Left renal cortex interstitium (tissue), 4 donors: Measurements from ENCODE around the gene HES2. TPM values are rescaled to one million over a fixed set of nuclear protein-coding genes. Genes with fewer than 3 reads are reported as not detected.
"Not testable (repeated sequence)": the region's sequence is repeated elsewhere in the genome, so short reads cannot be mapped to it uniquely, and the experiment has no call there.

Experiments used
- DNase-seq, 4 donors: peaks; one replicate each; pipeline ENCODE4 v3.0.0-alpha.2; 2013; ENCODE audit warnings: low read depth in 4 of 4, low spot score in 2 of 4, missing footprints in 1 of 4
- polyA plus RNA-seq, 4 donors: library from polyadenylated mRNA; unstranded; fragments of 120-200 nt; gene quantifications; one replicate each; pipeline ENCODE4 v1.2.1, GENCODE V29; 2013; ENCODE audit not compliant: insufficient read length in 4 of 4

The HES2 gene
- polyA plus RNA-seq, 4 donors, result 0.23 to 0.84 (median 0.39) TPM

- not testable (repeated sequence) for DNase-seq
Observed at GRCh38 chr1:6437012-6437700, 17.4 kb upstream of the HES2 start.

GRCh38 chr1:6436277-6436676, 16.6 kb upstream of the HES2 start:
- DNase-seq, result not testable (repeated sequence)

- no peak for DNase-seq
Observed at GRCh38 chr1:6435547-6435946, 15.8 kb upstream of the HES2 start.

- no peak for DNase-seq
Observed at GRCh38 chr1:6435129-6435528, 15.4 kb upstream of the HES2 start.

DNA sequence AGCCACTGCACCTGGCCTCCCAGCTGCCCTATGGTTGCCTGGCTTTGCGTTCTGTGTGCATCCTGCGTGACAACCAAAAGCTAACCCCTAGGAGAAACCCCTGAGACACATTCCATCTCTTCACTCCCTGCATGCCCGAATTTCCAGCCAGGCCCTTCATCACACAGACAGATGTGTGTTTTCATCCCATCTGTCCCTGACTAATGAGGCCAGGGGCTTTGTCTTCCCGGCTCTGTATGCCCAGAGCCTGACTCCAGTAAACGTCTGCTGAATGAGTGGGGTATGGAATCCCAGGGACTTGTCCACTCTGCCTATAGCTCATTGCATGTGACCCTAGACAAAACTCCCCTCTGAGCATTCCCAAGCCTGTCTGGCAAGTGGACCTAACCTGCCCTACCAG, 14.5 kb upstream of the HES2 start:
- DNase-seq, result no peak

DNA sequence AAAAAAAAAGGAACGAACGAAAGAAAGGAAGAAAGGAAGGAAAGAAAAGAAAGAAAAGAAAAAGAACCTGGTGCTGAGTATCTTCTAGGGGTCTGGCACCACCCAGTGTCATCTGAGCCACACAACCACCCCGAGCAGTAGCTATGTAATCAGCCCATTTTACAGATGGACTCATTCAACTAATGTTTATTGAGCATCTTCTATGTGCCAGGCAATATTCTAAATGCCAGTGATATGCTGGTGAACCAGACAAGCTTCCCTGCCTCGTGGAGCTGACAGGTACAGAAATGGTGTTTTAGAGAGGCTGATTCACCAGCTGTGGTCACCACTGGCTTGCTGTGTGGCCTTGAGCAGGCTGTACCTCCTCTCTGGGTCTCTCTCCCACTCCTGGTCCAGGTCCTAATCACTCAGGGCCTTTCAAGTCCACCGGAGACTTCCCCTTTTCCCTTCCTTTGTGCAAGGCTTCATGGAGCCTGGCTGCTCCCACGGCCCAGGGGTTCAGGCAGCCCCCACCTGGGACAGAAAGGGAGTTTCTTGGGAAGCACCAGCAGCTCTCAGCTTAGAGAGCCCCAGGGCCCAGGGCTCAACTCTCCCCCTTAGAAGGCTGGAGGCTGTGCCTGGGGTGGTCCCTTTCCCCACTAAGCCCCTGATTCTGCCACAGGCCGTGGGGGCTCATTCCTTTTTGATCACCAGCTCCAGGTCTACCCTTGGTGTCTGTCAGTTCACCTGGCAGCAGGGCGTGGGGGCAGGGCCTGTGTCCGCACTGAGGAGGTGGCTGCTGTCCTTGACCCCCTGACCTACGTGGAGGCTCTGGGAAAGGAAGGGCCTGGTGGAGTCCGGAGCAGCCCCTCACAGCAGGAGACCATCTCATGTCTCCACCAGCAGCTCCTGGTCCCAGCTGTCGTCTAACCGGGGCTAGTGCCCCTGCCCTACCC, 12.2 kb upstream of the HES2 start:
- not testable (repeated sequence) for DNase-seq

- not testable (repeated sequence) for DNase-seq
Observed at GRCh38 chr1:6429660-6430411, 10.1 kb upstream of the HES2 start.

DNA sequence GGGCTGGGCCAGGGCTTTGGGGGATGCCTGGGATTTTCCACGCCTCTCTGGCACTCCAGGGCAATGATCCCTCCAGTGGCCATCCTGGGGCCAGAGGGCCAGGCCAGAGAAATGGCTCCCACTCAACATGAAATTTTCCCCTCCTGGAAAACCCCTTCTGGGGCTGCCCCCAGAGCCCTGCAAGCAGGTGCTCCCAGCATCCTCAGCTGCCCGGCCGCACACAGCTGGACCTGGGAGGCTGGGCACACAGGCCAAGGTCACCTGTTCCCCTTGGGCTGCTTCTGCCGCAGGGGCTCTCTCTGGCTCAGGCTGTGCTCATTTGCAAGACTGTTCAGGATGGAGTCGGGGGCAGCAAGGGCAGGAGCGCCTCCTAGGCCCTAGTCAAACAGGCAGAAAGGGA, 8.7 kb upstream of the HES2 start:
- DNase-seq, result not testable (repeated sequence)

GRCh38 chr1:6427441-6428390, 8.0 kb upstream of the HES2 start:
- DNase-seq, result no peak

DNA sequence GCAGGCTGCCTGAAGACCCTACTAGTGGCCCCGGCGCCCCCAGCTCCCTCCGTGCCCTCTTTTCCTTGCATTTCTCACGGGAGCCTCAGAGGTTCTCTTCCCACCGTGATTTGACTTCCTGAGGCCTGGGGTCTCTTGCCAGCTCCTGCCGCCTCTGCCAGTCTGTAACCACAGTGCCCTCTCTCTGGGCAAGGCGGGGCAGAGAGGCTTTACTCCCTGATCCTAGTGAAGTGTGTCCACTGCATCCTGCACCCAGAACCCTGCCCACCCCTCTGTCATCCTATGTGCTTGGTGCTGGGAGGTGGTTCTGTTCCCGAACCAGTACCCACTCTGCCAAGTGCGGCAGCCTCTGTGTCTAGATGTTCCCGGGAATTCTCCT, 7.2 kb upstream of the HES2 start:
- no peak for DNase-seq

DNA sequence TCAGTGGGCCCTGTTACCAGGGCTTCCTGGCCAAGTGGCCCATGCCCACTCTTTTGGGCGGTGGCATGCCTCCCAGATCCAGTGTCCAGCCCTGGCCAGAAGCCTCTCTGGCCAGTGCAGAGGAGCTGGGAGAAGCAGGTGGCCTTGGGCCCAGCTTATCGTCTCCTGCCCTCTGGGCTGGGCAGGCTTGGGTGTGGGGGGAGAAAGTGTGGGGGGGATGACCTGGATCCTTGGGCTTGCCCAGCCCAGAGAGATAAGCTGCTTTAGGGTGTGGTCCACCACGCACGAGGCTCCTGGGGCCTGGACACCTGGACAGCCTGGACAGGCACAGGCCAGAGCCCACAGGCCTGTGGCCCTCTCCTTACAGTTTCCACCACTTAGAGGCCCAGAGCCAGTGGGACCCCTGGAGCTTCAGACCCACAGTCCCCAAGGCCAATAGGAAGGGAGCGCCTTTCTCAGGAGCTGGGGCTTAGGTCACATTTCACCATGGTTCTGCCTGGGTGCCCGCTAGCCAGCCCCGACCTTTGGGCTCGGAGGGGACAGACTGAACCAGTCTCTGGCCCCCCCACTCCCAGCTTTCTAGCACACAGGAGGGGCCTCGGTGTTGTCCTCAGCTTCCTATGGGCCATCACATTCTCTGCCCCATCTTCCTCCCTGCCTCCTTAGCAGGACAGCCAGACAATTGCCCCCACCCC, 6.7 kb upstream of the HES2 start:
- no peak for DNase-seq

DNA sequence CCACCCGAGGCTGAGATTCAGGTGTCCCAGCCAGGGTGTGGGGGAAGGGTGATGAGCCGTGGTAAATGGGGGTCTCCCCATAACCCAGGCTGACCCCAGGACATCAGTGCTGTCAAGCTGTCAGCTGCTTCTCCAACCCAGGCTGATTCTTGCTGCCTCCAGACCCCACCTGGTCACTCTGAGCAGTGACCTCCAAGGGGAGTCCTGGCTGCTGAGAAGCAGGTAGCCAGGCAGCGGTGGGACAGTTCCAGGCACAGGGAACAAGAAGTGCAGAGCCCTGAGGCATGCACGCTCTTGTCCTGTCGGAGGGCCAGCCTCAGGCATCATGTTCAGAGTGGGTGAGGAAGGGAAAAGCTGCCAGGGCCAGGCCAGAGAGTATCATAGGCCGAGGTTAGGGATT, 5.9 kb upstream of the HES2 start:
- DNase-seq, result no peak

- no peak for DNase-seq
Observed at GRCh38 chr1:6424619-6425593, 5.2 kb upstream of the HES2 start, which contains the start of gene ESPN. Gene ESPN, plus strand, starts transcription at chr1:6424776. Its CDS starts 180 bp downstream, at chr1:6424956.

DNA sequence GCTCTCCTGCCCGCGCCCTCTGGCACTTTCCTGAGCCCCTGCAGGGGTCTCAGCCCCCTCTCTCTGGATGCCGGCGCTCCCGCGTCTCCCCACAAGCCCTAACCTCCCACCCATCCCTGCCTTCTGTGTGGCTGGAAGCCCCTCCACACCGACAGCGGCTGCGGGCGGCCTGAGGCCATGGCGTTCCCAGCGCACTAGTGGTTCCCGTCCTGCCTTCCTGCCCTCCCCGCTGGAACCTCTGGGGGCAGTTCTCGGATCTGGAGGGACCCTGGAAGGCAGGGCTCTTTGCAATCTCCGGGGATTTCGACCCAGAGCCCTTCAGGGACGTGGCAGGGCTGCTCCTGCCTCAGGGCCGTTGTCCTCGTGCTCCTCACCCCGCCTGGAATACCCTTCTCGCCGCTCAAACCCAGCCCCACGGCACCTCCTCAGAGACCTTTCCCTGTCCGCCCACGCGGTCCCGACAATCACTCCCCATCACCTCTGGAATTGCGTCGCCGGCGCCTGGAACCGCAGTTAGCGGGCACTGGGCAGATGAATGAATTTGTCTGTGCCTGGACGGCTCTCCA, 4.4 kb upstream of the HES2 start:
- no peak for DNase-seq

GRCh38 chr1:6423321-6423999, 3.7 kb upstream of the HES2 start:
- no peak for DNase-seq

- no peak for DNase-seq
Observed at GRCh38 chr1:6421266-6421665, 1.5 kb upstream of the HES2 start.

GRCh38 chr1:6420454-6421042, 829 bp upstream of the HES2 start:
- no peak for DNase-seq
